Stomach smooth muscle (tissue), 2 donors: ENCODE results near the gene SF3B2.

ENCODE experiments used
- H3K27ac ChIP-seq: one replicate; pipeline ENCODE4 v1.7.0; 2013; ENCODE audit warnings: mild to moderate bottlenecking, low read length, inconsistent platforms
- H3K27me3 ChIP-seq, 2 donors: one replicate each; pipeline ENCODE4 v1.7.0; 2013; ENCODE audit warnings: low read length in 2 of 2; ENCODE audit not compliant: insufficient read depth in 2 of 2, control insufficient read depth in 1 of 2
- H3K36me3 ChIP-seq, 2 donors: one replicate each; pipeline ENCODE4 v1.7.0; 2013; ENCODE audit warnings: low read length in 2 of 2; ENCODE audit not compliant: control insufficient read depth in 2 of 2, insufficient read depth in 2 of 2
- H3K4me1 ChIP-seq: one replicate; pipeline ENCODE4 v1.7.0; 2013; ENCODE audit warnings: low read length; ENCODE audit not compliant: control insufficient read depth, insufficient read depth
- H3K4me3 ChIP-seq, 2 donors: one replicate each; pipeline ENCODE4 v1.7.0; 2013; ENCODE audit warnings: low read length in 2 of 2
- H3K9ac ChIP-seq, 2 donors: one replicate each; pipeline ENCODE4 v1.7.0; 2013; ENCODE audit warnings: low read length in 2 of 2, mild to moderate bottlenecking in 1 of 2
- H3K9me3 ChIP-seq, 2 donors: one replicate each; pipeline ENCODE4 v1.7.0; 2013; ENCODE audit warnings: low read length in 2 of 2; ENCODE audit not compliant: control insufficient read depth in 2 of 2
- donor health status: healthy.
- donor health status: Pancreatic carcinoma.

SF3B2 gene, protein sequence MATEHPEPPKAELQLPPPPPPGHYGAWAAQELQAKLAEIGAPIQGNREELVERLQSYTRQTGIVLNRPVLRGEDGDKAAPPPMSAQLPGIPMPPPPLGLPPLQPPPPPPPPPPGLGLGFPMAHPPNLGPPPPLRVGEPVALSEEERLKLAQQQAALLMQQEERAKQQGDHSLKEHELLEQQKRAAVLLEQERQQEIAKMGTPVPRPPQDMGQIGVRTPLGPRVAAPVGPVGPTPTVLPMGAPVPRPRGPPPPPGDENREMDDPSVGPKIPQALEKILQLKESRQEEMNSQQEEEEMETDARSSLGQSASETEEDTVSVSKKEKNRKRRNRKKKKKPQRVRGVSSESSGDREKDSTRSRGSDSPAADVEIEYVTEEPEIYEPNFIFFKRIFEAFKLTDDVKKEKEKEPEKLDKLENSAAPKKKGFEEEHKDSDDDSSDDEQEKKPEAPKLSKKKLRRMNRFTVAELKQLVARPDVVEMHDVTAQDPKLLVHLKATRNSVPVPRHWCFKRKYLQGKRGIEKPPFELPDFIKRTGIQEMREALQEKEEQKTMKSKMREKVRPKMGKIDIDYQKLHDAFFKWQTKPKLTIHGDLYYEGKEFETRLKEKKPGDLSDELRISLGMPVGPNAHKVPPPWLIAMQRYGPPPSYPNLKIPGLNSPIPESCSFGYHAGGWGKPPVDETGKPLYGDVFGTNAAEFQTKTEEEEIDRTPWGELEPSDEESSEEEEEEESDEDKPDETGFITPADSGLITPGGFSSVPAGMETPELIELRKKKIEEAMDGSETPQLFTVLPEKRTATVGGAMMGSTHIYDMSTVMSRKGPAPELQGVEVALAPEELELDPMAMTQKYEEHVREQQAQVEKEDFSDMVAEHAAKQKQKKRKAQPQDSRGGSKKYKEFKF

DNA sequence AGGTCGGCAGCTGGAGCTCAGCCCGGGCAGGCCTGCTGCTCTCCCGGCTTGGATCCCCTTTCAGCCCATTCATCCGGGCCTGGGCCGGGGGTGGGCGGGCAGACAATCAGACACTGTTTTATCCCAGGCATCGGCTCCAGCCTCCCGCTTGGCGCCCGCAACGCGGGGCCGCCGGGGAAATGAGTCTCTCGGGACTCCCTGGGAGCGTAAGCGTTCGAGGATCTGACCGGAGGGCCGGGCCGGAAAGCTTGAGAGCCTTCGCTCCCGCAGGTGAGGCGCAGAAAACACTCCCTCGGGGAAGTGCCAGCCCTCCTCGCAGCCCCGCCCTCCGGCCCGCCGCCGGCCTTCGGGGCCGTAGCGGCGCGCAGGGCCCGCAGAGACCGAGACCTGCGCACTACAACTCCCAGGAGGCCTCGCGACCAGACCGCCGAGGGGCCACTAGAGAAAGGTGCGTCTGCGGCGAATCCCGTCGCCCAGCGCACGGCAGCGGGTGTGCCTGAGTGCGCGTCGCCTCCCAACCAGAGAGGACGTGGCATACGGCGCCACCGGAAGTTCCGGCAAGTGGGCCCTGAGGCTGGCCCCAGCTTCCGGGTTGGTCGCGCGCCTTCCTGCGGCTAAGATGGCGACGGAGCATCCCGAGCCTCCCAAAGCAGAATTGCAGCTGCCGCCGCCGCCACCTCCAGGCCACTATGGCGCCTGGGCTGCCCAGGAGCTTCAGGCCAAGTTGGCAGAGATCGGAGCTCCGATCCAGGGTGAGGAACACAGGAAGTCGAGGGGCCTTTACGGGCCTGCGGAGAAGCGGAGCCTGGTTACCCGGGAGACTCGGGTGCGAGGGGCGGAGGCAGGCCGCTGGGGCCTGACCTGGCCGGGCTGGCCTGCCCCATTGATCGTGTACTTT, at the start of gene SF3B2:
TSS of gene SF3B2 (plus strand) at position 599 of the 898 bp plus-strand sequence. CDS start at position 620, 21 bp downstream.
- Histone ChIP-seq H3K9ac (peak within 1 kb of the TSS; percentile 92 to 97), H3K27ac (peak within 1 kb of the TSS; percentile 79), H3K4me3 (peak within 1 kb of the TSS; percentile 98 to 99), H3K27me3 (peaks cover 6 to 18% of the 10 kb centered on the region in 2 donors), H3K4me1 (peaks cover 24% of the 10 kb centered on the region), H3K9me3 (no peaks in the 10 kb centered on the region), H3K36me3 (peaks cover 10 to 19% of the 10 kb centered on the region in 2 donors)

GRCh38 chr11:66002648-66003225, 49.4 kb upstream of the SF3B2 start:
- H3K9ac ChIP-seq, result peak overlapping the region; percentile 98 to 99
- H3K4me3 ChIP-seq, result peak overlapping the region; percentile 99
- H3K36me3 ChIP-seq, result peaks cover 37 to 39% of the 10 kb centered on the region in 2 donors
- peak overlapping the region; percentile 92 for H3K27ac ChIP-seq
- H3K9me3 ChIP-seq, result no peaks in the 10 kb centered on the region
- no peaks in the 10 kb centered on the region for H3K27me3 ChIP-seq
- peaks cover 28% of the 10 kb centered on the region for H3K4me1 ChIP-seq

GRCh38 chr11:66003291-66003690, 48.9 kb upstream of the SF3B2 start:
- Histone ChIP-seq H3K27me3 (no peaks in the 10 kb centered on the region), H3K4me1 (peaks cover 28% of the 10 kb centered on the region), H3K27ac (peak overlapping the region; percentile 92), H3K36me3 (peaks cover 32 to 34% of the 10 kb centered on the region in 2 donors), H3K9ac (peak overlapping the region; percentile 87 to 99), H3K9me3 (no peaks in the 10 kb centered on the region), H3K4me3 (peak overlapping the region; percentile 99)

DNA sequence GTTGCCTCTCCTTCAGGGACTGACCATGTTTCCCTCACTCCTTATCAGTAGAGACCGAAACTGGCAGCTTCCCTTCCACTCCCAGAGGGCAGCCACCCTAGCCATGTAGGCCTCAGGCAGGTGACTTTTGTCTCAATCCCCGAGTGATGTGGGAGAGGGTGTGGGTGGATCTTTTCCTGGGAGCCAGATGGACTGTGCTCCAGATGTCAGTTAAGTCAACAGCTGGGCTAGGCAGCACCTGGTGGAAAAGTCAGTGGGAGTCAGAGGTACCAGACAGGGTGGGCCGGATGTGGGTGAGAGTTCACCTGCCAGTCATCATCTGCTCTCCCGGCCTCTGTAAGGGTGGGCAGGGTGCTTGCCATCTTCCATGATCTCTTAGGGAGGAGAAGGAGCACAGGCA, 48.0 kb upstream of the SF3B2 start:
- H3K36me3 ChIP-seq, result peaks cover 23 to 25% of the 10 kb centered on the region in 2 donors
- H3K4me1 ChIP-seq, result peaks cover 28% of the 10 kb centered on the region
- H3K27me3 ChIP-seq, result no peaks in the 10 kb centered on the region
- H3K9me3 ChIP-seq, result no peaks in the 10 kb centered on the region
- H3K9ac ChIP-seq, result no peak overlapping the region
- H3K4me3 ChIP-seq, result no peak overlapping the region
- H3K27ac ChIP-seq, result peak overlapping the region; percentile 31

GRCh38 chr11:66006134-66006890, 45.9 kb upstream of the SF3B2 start:
- Histone ChIP-seq H3K9ac (peak overlapping the region in 1 of 2 donors; percentile 5), H3K4me1 (peaks cover 10% of the 10 kb centered on the region), H3K27ac (no peak overlapping the region), H3K36me3 (peaks cover 10 to 13% of the 10 kb centered on the region in 2 donors), H3K4me3 (no peak overlapping the region), H3K9me3 (no peaks in the 10 kb centered on the region), H3K27me3 (peaks cover 0 to 2% of the 10 kb centered on the region in 2 donors)

- Histone ChIP-seq H3K9ac (no peak overlapping the region), H3K36me3 (peaks cover 10 to 13% of the 10 kb centered on the region in 2 donors), H3K27ac (no peak overlapping the region)
Measured at GRCh38 chr11:66006891-66007176, 45.3 kb upstream of the SF3B2 start.

GRCh38 chr11:66007201-66007634, 44.9 kb upstream of the SF3B2 start:
- H3K27me3 ChIP-seq, result peaks cover 2 to 9% of the 10 kb centered on the region in 2 donors
- H3K9me3 ChIP-seq, result no peaks in the 10 kb centered on the region
- H3K4me3 ChIP-seq, result no peak overlapping the region
- peak overlapping the region in 1 of 2 donors; percentile 51 for H3K9ac ChIP-seq
- H3K36me3 ChIP-seq, result peaks cover 10 to 13% of the 10 kb centered on the region in 2 donors
- peaks cover 17% of the 10 kb centered on the region for H3K4me1 ChIP-seq
- H3K27ac ChIP-seq, result peak overlapping the region; percentile 24

More at GRCh38 chr11:66006891-66007176, 45.3 kb upstream of the SF3B2 start:
- H3K9me3 ChIP-seq, result no peaks in the 10 kb centered on the region
- peaks cover 14% of the 10 kb centered on the region for H3K4me1 ChIP-seq
- H3K4me3 ChIP-seq, result no peak overlapping the region
- peaks cover 0 to 5% of the 10 kb centered on the region in 2 donors for H3K27me3 ChIP-seq

DNA sequence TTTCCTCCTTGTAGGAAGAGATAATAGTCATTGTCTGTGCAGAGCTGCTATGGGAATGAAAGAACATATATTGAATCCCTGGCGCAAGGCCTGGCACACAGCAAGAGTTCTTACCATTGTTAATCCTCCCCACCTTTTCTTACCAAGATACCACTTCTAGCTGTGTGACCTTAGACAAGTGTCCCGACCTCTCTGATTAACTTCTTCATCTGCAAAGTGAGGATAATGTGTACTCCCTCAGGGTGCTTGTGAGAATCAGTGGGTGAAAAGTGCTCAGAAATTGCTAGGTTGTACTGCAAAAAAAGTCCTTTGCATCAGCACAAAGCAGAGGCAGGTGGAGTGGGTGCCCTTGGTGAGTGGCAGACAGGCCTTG, 44.1 kb upstream of the SF3B2 start:
- Histone ChIP-seq H3K27me3 (peaks cover 8 to 15% of the 10 kb centered on the region in 2 donors), H3K36me3 (peaks cover 10 to 13% of the 10 kb centered on the region in 2 donors), H3K4me3 (no peak overlapping the region), H3K4me1 (peaks cover 15% of the 10 kb centered on the region), H3K9ac (no peak overlapping the region), H3K27ac (no peak overlapping the region), H3K9me3 (no peaks in the 10 kb centered on the region)

- Histone ChIP-seq H3K27ac (no peak overlapping the region), H3K36me3 (peaks cover 10 to 13% of the 10 kb centered on the region in 2 donors), H3K27me3 (peaks cover 13 to 20% of the 10 kb centered on the region in 2 donors), H3K4me3 (no peak overlapping the region), H3K9me3 (no peaks in the 10 kb centered on the region), H3K4me1 (peaks cover 10% of the 10 kb centered on the region), H3K9ac (peak overlapping the region in 1 of 2 donors; percentile 36)
Measured at GRCh38 chr11:66008468-66009101, 43.6 kb upstream of the SF3B2 start.
